Pancreas (tissue), 10 donors: ENCODE data around the gene TOX2. TPM values are rescaled to one million over a fixed set of nuclear protein-coding genes. Genes with fewer than 3 reads are reported as not detected.

Experiments
- ATAC-seq, 4 donors: fragments of 200-7000 bp; cut with Tn5 transposase; one replicate each; pipeline versions ENCODE4 v1.8.0 to v1.9.1; 2020; ENCODE audit warnings: mild to moderate bottlenecking in 4 of 4, moderate library complexity in 4 of 4
- DNase-seq, 6 donors: peaks; one replicate each; pipeline ENCODE4 v3.0.0-alpha.2; 2020
- FAIRE-seq: peaks from 2 replicates; lab custom pipeline; 2012; peaks lifted over from hg19 to GRCh38; lab: Jason Lieb, UNC
- H3K27ac ChIP-seq, 4 donors: fragments of 200-600 bp; sonication (generic); 1 replicate in 3 of 4; 2 replicates in 1 of 4; pipeline versions ENCODE4 v1.5.0 to v1.8.0; 2020
- H3K27me3 ChIP-seq, 4 donors: fragments of 200-600 bp; one replicate each; pipeline ENCODE4 v1.8.0; 2021
- H3K36me3 ChIP-seq, 3 donors: fragments of 200-600 bp; sonication (generic) in 1 of 3; one replicate each; pipeline versions ENCODE4 v1.5.0 to v1.8.0; 2020 to 2021
- H3K4me1 ChIP-seq, 3 donors: fragments of 200-600 bp; one replicate each; pipeline ENCODE4 v1.8.0; 2021
- H3K4me3 ChIP-seq, 4 donors: fragments of 200-600 bp; sonication (generic) in 2 of 4; one replicate each; pipeline versions ENCODE4 v1.5.0 to v1.8.0; 2020 to 2021
- H3K9me3 ChIP-seq, 4 donors: fragments of 200-600 bp; one replicate each; pipeline ENCODE4 v1.8.0; 2021
- CTCF ChIP-seq, 4 donors: fragments of 200-600 bp; sonication (generic) in 3 of 4; IDR thresholded peaks; one replicate each; pipeline versions ENCODE4 v1.5.0 to v1.8.0; 2021; ENCODE audit warnings: antibody characterized with exemption in 4 of 4
- WGBS, 2 donors: extraction: QIAGEN DNeasy Blood & Tissue Kit; methylation state at CpG; one replicate each; pipeline ENCODE4 v1.1.7; 2013; 5-methylcytosine and 5-hydroxymethylcytosine counted together
- intact Hi-C, 3 donors: fragments of 100-400 bp; cut with DNase I; formaldehyde crosslinking; loops; one replicate each; pipeline versions ENCODE4 v1.11.1 to v1.14.2; 2022
- polyA plus RNA-seq, 2 donors: library from polyadenylated mRNA; stranded (reverse); fragments of 200-250 nt; gene quantifications; one replicate each; pipeline ENCODE4 v1.2.3, GENCODE V29; 2013
- total RNA-seq, 6 donors: library from RNA; stranded (reverse); fragmentation: NEBNext Ultra II Directional in 4 of 6; extraction: Animal tissue kit (Norgen Biotek cat#: 25700) in 4 of 6; gene quantifications; one replicate each; pipeline versions ENCODE4 v1.2.1 to v1.2.4, GENCODE V29; 2021 to 2023
- donor health status: healthy with polysubstance abuse.
- donor health status: DM: no; HTN: no; CAD: no; lungs with moderate emphysema.
- donor health status: DM: no; HTN: no; CAD: no.
- donor health status: control.
- donor health status: control.
- donor health status: Bipolar disorder and iron deficiency.
- donor health status: DM: yes; HTN: yes; CAD: no.
- donor health status: DM: no; HTN: no; CAD: no.
- donor health status: DM: no; HTN: no; CAD: no.
- donor health status: DM: yes; HTN: yes; CAD: no.

The TOX2 gene
- total and polyA plus RNA-seq, 8 donors: 0.24 to 2.3 (median 0.90) TPM

- Histone ChIP-seq H3K9me3 (no peaks in the 10 kb centered on the region), H3K27ac (no peak overlapping the region), H3K36me3 (no peaks in the 10 kb centered on the region), H3K4me3 (no peak overlapping the region), H3K4me1 (peaks cover 0 to under 1% (median 0%) of the 10 kb centered on the region in 3 donors), H3K27me3 (no peaks in the 10 kb centered on the region)
- no peak for DNase-seq
- WGBS, 2 donors: 60 to 71% methylated on average over 6 of the region's 6 CpGs
- FAIRE-seq: no peak
- ATAC-seq: no peak
- intact Hi-C loops: no loop called here
- TF ChIP-seq CTCF (IDR thresholded peaks at IDR 0.05): no peak
Measured at GRCh38 chr20:43947316-43947710, 32.7 kb downstream of the TOX2 start.

GRCh38 chr20:43948455-43948854, 33.8 kb downstream of the TOX2 start:
- FAIRE-seq: no peak
- Histone ChIP-seq H3K36me3 (no peaks in the 10 kb centered on the region), H3K4me3 (no peak overlapping the region), H3K4me1 (no peaks in the 10 kb centered on the region), H3K9me3 (no peaks in the 10 kb centered on the region), H3K27me3 (no peaks in the 10 kb centered on the region), H3K27ac (no peak overlapping the region)
- TF ChIP-seq CTCF (IDR thresholded peaks at IDR 0.05): no peak
- WGBS, 2 donors: 72 to 82% methylated on average over 8 of the region's 8 CpGs
- intact Hi-C loops: no loop called here
- ATAC-seq: no peak
- no peak for DNase-seq

GRCh38 chr20:43949248-43949647, 34.6 kb downstream of the TOX2 start:
- 83 to 90% methylated on average over 6 of the region's 6 CpGs for WGBS, 2 donors
- no peak for DNase-seq
- ATAC-seq: no peak
- Histone ChIP-seq H3K36me3 (no peaks in the 10 kb centered on the region), H3K27me3 (no peaks in the 10 kb centered on the region), H3K4me1 (no peaks in the 10 kb centered on the region), H3K9me3 (no peaks in the 10 kb centered on the region), H3K27ac (no peak overlapping the region), H3K4me3 (no peak overlapping the region)
- intact Hi-C loops: no loop called here
- TF ChIP-seq CTCF (IDR thresholded peaks at IDR 0.05): no peak
- FAIRE-seq: no peak

GRCh38 chr20:43949741-43950618, 35.3 kb downstream of the TOX2 start:
- no peaks in the 10 kb centered on the region for H3K27me3 ChIP-seq
- no peak for TF ChIP-seq CTCF (IDR thresholded peaks at IDR 0.05)
- H3K27ac ChIP-seq: no peak overlapping the region
- DNase-seq (no peak), ATAC-seq (peak in 2 of 4 donors; percentile 37 to 52), FAIRE-seq (no peak)
- 57 to 68% methylated on average over 18 of the region's 18 CpGs for WGBS, 2 donors
- no peaks in the 10 kb centered on the region for H3K36me3 ChIP-seq
- no peak overlapping the region for H3K4me3 ChIP-seq
- no peaks in the 10 kb centered on the region for H3K9me3 ChIP-seq
- H3K4me1 ChIP-seq: no peaks in the 10 kb centered on the region
- intact Hi-C loops: no loop called here
